Gastroesophageal sphincter (tissue), 2 donors: ENCODE results near the gene UBE4B.

Experiments used
- EP300 ChIP-seq: sonication (generic); formaldehyde crosslinking; IDR thresholded peaks from one replicate; pipeline ENCODE4 v1.6.1; 2017; ENCODE audit warnings: antibody characterized with exemption, mild to moderate bottlenecking
- POLR2A ChIP-seq, 2 donors: fragments of 450-650 bp; IDR thresholded peaks; one replicate each; pipeline ENCODE4 v1.6.1; 2017; ENCODE audit warnings: antibody characterized with exemption in 2 of 2, mild to moderate bottlenecking in 2 of 2, moderate library complexity in 1 of 2

- TF ChIP-seq POLR2A (IDR thresholded peaks at IDR 0.05) (no peak), EP300 (no peak)
These were observed 12.7 kb upstream of the UBE4B start for GRCh38 chr1:10020086-10020485.
